ENCODE measurements around the gene LCK. TPM values are rescaled to one million over a fixed set of nuclear protein-coding genes. Genes with fewer than 3 reads are reported as not detected.

LCK gene
- total RNA-seq, 1 experiment from 2014 or later: 51.0 TPM

- TF ChIP-seq TCF7 (CRISPR knock-in tag; IDR thresholded peaks at IDR 0.05; ENCODE audit: low read depth): no peak
- TF ChIP-seq ZNF532 (CRISPR knock-in tag; IDR thresholded peaks at IDR 0.05; ENCODE audit: borderline replicate concordance): no peak
- no peak for TF ChIP-seq CREB1 (CRISPR knock-in tag; IDR thresholded peaks at IDR 0.05)
- TF ChIP-seq USF2 (CRISPR knock-in tag; IDR thresholded peaks at IDR 0.05): no peak
- TF ChIP-seq RELA (CRISPR knock-in tag; IDR thresholded peaks at IDR 0.05; ENCODE audit: borderline replicate concordance): no peak
- TF ChIP-seq FOXJ3 (CRISPR knock-in tag; IDR thresholded peaks at IDR 0.05; ENCODE audit: borderline replicate concordance): no peak
- TF ChIP-seq ERG (CRISPR knock-in tag; IDR thresholded peaks at IDR 0.05): no peak
- no peak for TF ChIP-seq FOXP1 (CRISPR knock-in tag; IDR thresholded peaks at IDR 0.05; ENCODE audit: borderline replicate concordance)
- no peak for TF ChIP-seq AFF4 (CRISPR knock-in tag; IDR thresholded peaks at IDR 0.05; ENCODE audit: borderline replicate concordance)
- no peak for TF ChIP-seq CTCF (IDR thresholded peaks at IDR 0.05)
- TF ChIP-seq ZMAT4 (CRISPR knock-in tag; IDR thresholded peaks at IDR 0.05): no peak
- no peak for TF ChIP-seq ZNF416 (CRISPR knock-in tag; IDR thresholded peaks at IDR 0.05)
- TF ChIP-seq FOXK1 (CRISPR knock-in tag; IDR thresholded peaks at IDR 0.05): peak; percentile 41; the same call in 1 of the 2 replicates
- no peak for TF ChIP-seq OVOL2 (CRISPR knock-in tag; IDR thresholded peaks at IDR 0.05; ENCODE audit: borderline replicate concordance)
- no peak for TF ChIP-seq ZNF138 (CRISPR knock-in tag; conservative IDR thresholded peaks at IDR 0.05)
- no peak for TF ChIP-seq E2F4 (CRISPR knock-in tag; IDR thresholded peaks at IDR 0.05; ENCODE audit: borderline replicate concordance, low read depth)
- TF ChIP-seq NR3C1 (CRISPR knock-in tag; conservative IDR thresholded peaks at IDR 0.05; ENCODE audit: low read depth): no peak
- TF ChIP-seq SMAD4 (CRISPR knock-in tag; IDR thresholded peaks at IDR 0.05): no peak
- TF ChIP-seq JAZF1 (CRISPR knock-in tag; IDR thresholded peaks at IDR 0.05): no peak
- no peak for TF ChIP-seq ZNF121 (CRISPR knock-in tag; IDR thresholded peaks at IDR 0.05)
- TF ChIP-seq GRHL2 (CRISPR knock-in tag; IDR thresholded peaks at IDR 0.05; ENCODE audit: insufficient replicate concordance, severe bottlenecking): no peak
- no peak for TF ChIP-seq ZNF219 (CRISPR knock-in tag; IDR thresholded peaks at IDR 0.05; ENCODE audit: borderline replicate concordance)
Measured at GRCh38 chr1:32221980-32222755, 28.9 kb upstream of the LCK start, which contains the start of the genes EIF3I and TMEM234 (continued).
